Neuronal stem cell (in vitro differentiated cells): ENCODE data around the gene FAM234A.
"Not testable (repeated sequence)": the region's sequence is repeated elsewhere in the genome, so short reads cannot be mapped to it uniquely, and the experiment has no call there.

Experiments
- DNase-seq: peaks from one replicate; pipeline ENCODE4 v3.0.0-alpha.2; 2013; ENCODE audit warnings: low spot score
- H2AFZ ChIP-seq: one replicate; pipeline ENCODE4 v1.6.1; 2013; ENCODE audit warnings: mild to moderate bottlenecking, low read length, inconsistent platforms
- H2AK5ac ChIP-seq: 2 replicates; pipeline ENCODE4 v1.6.1; 2013; ENCODE audit warnings: low read depth, mild to moderate bottlenecking, inconsistent platforms, low read length, moderate library complexity, mixed read lengths
- H2BK120ac ChIP-seq: 2 replicates; pipeline ENCODE4 v1.6.1; 2013; ENCODE audit warnings: low read depth, mild to moderate bottlenecking, inconsistent platforms, low read length, moderate library complexity, mixed read lengths
- H2BK12ac ChIP-seq: one replicate; pipeline ENCODE4 v1.6.1; 2013; ENCODE audit warnings: low read length, inconsistent platforms
- H2BK15ac ChIP-seq: 2 replicates; pipeline ENCODE4 v1.6.1; 2013; ENCODE audit warnings: mild to moderate bottlenecking, low read length, inconsistent platforms, mixed read lengths
- H2BK5ac ChIP-seq: one replicate; pipeline ENCODE4 v1.6.1; 2013; ENCODE audit warnings: inconsistent platforms, mild to moderate bottlenecking, low read length, moderate library complexity
- H3K14ac ChIP-seq: one replicate; pipeline ENCODE4 v1.6.1; 2013; ENCODE audit warnings: low read length, inconsistent platforms
- H3K18ac ChIP-seq: 2 replicates; pipeline ENCODE4 v1.6.1; 2013; ENCODE audit warnings: low read length, inconsistent platforms
- H3K23ac ChIP-seq: 2 replicates; pipeline ENCODE4 v1.6.1; 2013; ENCODE audit warnings: low read depth, mild to moderate bottlenecking, mixed read lengths, low read length, inconsistent platforms; ENCODE audit not compliant: poor library complexity
- H3K27ac ChIP-seq: replicated peaks from 3 replicates; pipeline ENCODE4 v1.5.1; 2013; ENCODE audit warnings: low read length, inconsistent platforms
- H3K27me3 ChIP-seq, 3 experiments: 2 replicates each; pipeline ENCODE4 v1.6.1; 2013; ENCODE audit warnings: low read length in 3 of 3, mild to moderate bottlenecking in 2 of 3, inconsistent platforms in 1 of 3, low read depth in 1 of 3, mixed read lengths in 1 of 3, moderate library complexity in 1 of 3; ENCODE audit not compliant: control insufficient read depth in 3 of 3, insufficient read depth in 3 of 3
- H3K36me3 ChIP-seq, 2 donors: replicated peaks in 1 of 2; 2 replicates each; pipeline ENCODE4 v1.6.1; 2013; ENCODE audit warnings: low read length in 2 of 2; ENCODE audit not compliant: control insufficient read depth in 2 of 2, insufficient read depth in 2 of 2
- H3K4ac ChIP-seq: 2 replicates; pipeline ENCODE4 v1.6.1; 2013; ENCODE audit warnings: inconsistent platforms, mild to moderate bottlenecking, low read length, moderate library complexity
- H3K4me1 ChIP-seq, 2 donors: 1 replicate in 1 of 2; 2 replicates in 1 of 2; pipeline ENCODE4 v1.6.1; 2013; ENCODE audit warnings: low read length in 2 of 2, low read depth in 1 of 2; ENCODE audit not compliant: control insufficient read depth in 2 of 2, insufficient read depth in 1 of 2
- H3K4me2 ChIP-seq: one replicate; pipeline ENCODE4 v1.6.1; 2013; ENCODE audit warnings: mild to moderate bottlenecking, low read length, inconsistent platforms; ENCODE audit not compliant: insufficient read depth, poor library complexity, severe bottlenecking
- H3K4me3 ChIP-seq, 2 donors: 2 replicates each; pipeline ENCODE4 v1.5.1; 2013; ENCODE audit warnings: low read length in 2 of 2, mild to moderate bottlenecking in 2 of 2, inconsistent platforms in 1 of 2, moderate library complexity in 1 of 2
- H3K79me1 ChIP-seq: one replicate; pipeline ENCODE4 v1.6.1; 2013; ENCODE audit warnings: low read depth, mild to moderate bottlenecking, inconsistent platforms, low read length, moderate library complexity
- H3K9ac ChIP-seq: one replicate; pipeline ENCODE4 v1.6.1; 2013; ENCODE audit warnings: mild to moderate bottlenecking, low read depth, low read length, inconsistent platforms; ENCODE audit not compliant: poor library complexity
- H3K9me3 ChIP-seq, 2 donors: replicated peaks in 1 of 2; 2 replicates each; pipeline versions ENCODE3 to v1.6.1; 2013; ENCODE audit warnings: low read length in 2 of 2, mild to moderate bottlenecking in 2 of 2, inconsistent platforms in 1 of 2, low read depth in 1 of 2, mixed read lengths in 1 of 2, moderate library complexity in 1 of 2; ENCODE audit not compliant: control insufficient read depth in 2 of 2, insufficient read depth in 1 of 2
- H4K8ac ChIP-seq: one replicate; pipeline ENCODE4 v1.6.1; 2013; ENCODE audit warnings: low read depth, mild to moderate bottlenecking, inconsistent platforms, low read length, moderate library complexity
- H4K91ac ChIP-seq: one replicate; pipeline ENCODE4 v1.6.1; 2013; ENCODE audit warnings: low read length, low read depth, mild to moderate bottlenecking, inconsistent platforms; ENCODE audit not compliant: poor library complexity
- WGBS, 2 donors: extraction: QIAGEN DNeasy Blood & Tissue Kit; methylation state at CpG; one replicate each; pipeline ENCODE4 v1.1.7; 2013; ENCODE audit warnings: missing lambda C conversion rate in 2 of 2, mixed read lengths in 1 of 2; ENCODE audit not compliant: insufficient read length in 2 of 2, insufficient replicate concordance in 1 of 2; ENCODE audit errors: extremely low coverage in 2 of 2; 5-methylcytosine and 5-hydroxymethylcytosine counted together

FAM234A gene

DNA sequence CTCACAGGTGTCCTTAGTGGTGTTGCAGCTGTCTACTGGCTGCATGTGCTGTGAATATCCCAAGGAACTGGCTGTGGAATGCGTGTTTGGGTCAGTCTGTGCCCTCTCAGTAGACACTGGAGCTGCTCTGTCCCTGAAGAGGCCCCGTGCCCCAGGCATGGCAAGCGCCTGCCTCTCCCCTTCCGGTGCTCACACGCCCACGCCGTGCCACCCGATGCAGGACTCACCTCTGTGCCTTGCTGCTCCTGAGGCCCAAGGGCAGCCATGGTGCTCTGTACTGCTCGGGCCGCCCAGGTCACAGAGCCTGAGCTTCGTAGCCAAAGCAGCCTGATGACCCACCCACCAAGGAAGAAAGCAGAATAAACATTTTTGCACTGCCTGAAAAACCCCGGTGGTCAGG lies 31.1 kb downstream of the FAM234A start:
- Histone ChIP-seq H3K27me3 (no peaks in the 10 kb centered on the region), H2BK15ac (no peak overlapping the region), H2BK120ac (peak overlapping the region; percentile 72), H2BK5ac (no peak overlapping the region), H4K91ac (no peak overlapping the region), H2AK5ac (no peak overlapping the region), H3K4ac (no peak overlapping the region), H3K27ac (no peak overlapping the region), H3K9ac (peak overlapping the region; percentile 30), H3K14ac (no peak overlapping the region), H3K79me1 (peaks cover 4% of the 10 kb centered on the region), H2BK12ac (no peak overlapping the region), H4K8ac (no peak overlapping the region), H2AFZ (no peak overlapping the region), H3K9me3 (peaks cover 0 to 4% of the 10 kb centered on the region in 2 donors), H3K4me3 (no peak overlapping the region), H3K4me1 (peaks cover 0 to 2% of the 10 kb centered on the region in 2 donors), H3K4me2 (no peak overlapping the region), H3K23ac (no peak overlapping the region), H3K18ac (no peak overlapping the region), H3K36me3 (peaks cover 34 to 49% of the 10 kb centered on the region in 2 donors)
- no CpG with 5 or more reads among the region's 12 CpGs for WGBS, 2 donors
- no peak for DNase-seq

DNA sequence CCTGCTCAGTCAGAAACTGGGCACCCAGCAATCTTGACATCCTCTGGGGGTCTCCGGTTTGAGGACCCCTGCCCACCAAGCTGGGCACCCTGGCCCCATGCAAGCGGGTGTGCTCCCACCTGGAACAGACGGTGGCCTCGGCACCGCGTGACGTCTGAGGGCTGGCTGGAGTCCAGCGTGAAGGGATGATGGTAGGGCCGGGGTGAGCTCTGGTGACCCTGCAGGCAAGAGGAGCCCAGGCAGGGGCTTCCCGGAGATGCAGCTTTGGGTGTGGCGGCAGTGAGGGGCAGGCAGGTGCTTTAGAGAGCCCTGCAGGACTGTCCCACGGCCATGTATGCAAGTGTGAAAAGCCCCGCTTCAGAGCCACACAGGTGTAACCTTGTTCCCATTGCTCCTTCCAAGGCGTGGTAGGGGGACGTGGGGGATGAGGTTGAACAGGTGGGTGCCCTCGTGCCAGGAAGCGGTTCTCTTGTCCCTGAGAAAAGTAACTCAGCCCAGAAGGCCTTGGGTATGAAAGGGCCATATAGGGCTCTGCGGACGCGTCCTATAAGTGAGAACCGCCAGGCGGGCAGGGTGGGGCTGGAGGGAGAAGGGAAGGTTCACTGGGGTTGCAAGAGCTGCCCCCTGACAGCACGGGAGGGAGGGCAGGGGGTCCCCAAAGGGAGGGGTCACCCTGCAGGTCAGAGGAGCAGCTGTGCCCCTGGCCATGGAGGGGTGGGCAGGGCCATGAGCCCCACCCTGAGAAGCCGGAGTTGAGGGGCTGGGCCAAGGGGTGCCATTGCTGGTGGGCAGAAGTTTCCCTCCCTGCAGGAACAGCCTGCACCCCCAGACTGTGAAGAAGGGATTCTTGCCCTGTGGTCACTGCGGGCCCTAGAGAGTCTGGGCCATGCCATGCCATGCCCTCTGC lies 31.9 kb downstream of the FAM234A start:
- Histone ChIP-seq H2BK5ac (no peak overlapping the region), H3K23ac (peak overlapping the region; percentile 92), H3K9ac (no peak overlapping the region), H3K14ac (no peak overlapping the region), H2AFZ (no peak overlapping the region), H3K4me3 (no peak overlapping the region), H3K4me2 (no peak overlapping the region), H3K79me1 (peaks cover 4% of the 10 kb centered on the region), H4K91ac (no peak overlapping the region), H3K27me3 (no peaks in the 10 kb centered on the region), H2BK12ac (no peak overlapping the region), H2BK120ac (peak overlapping the region; percentile 72), H4K8ac (no peak overlapping the region), H3K36me3 (peaks cover 26 to 41% of the 10 kb centered on the region in 2 donors), H3K9me3 (peaks cover 0 to 4% of the 10 kb centered on the region in 2 donors), H3K18ac (peak overlapping the region; percentile 57), H3K27ac (no peak overlapping the region), H3K4me1 (peaks cover 0 to 2% of the 10 kb centered on the region in 2 donors), H2BK15ac (no peak overlapping the region), H3K4ac (no peak overlapping the region), H2AK5ac (no peak overlapping the region)
- DNase-seq = no peak
- no CpG with 5 or more reads among the region's 25 CpGs for WGBS, 2 donors

DNA sequence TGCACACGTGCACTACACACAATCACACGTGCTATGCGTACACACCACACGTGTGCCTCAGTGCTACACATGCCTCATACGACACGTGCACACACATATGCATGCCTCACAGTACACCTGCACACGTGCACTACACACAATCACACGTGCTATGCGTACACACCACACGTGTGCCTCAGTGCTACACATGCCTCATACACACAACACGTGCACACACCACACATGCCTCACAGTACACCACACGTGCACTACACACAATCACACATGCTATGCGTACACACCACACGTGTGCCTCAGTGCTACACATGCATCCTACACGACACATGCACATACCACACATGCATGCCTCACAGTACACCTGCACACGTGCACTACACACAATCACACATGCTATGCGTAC lies 32.9 kb downstream of the FAM234A start:
- Histone ChIP-seq H3K4me3 (peak overlapping the region in 1 of 2 donors; percentile 68), H3K9ac (peak overlapping the region; percentile 45), H3K36me3 (peaks cover 17 to 31% of the 10 kb centered on the region in 2 donors), H3K23ac (peak overlapping the region; percentile 92), H4K8ac (peak overlapping the region; percentile 8), H3K18ac (peak overlapping the region; percentile 35)
- WGBS, 2 donors = no CpG with 5 or more reads among the region's 17 CpGs
- H3K79me1 ChIP-seq, H3K9me3 ChIP-seq, H3K4ac ChIP-seq, DNase-seq, H2BK120ac ChIP-seq, H2BK5ac ChIP-seq, H3K4me2 ChIP-seq, H3K14ac ChIP-seq, H4K91ac ChIP-seq, H2BK12ac ChIP-seq, H3K4me1 ChIP-seq, H2BK15ac ChIP-seq, H2AFZ ChIP-seq, H3K27me3 ChIP-seq, H3K27ac ChIP-seq, H2AK5ac ChIP-seq: not testable (repeated sequence)
